GM12878 (cell line): Measurements from ENCODE around the gene VEGFB. TPM values are rescaled to one million over a fixed set of nuclear protein-coding genes. Genes with fewer than 3 reads are reported as not detected.

ENCODE experiments used
- CBX3 ChIP-seq: fragments of 200-600 bp; sonication (generic); IDR thresholded peaks from 2 replicates; pipeline ENCODE4 v1.6.1; 2016; ENCODE audit warnings: low read depth, borderline replicate concordance
- CHD1 ChIP-seq: IDR thresholded peaks from 2 replicates; pipeline ENCODE4 v1.6.1; 2012; ENCODE audit warnings: low read depth, low read length, improper control_type of control experiment
- CHD4 ChIP-seq: fragments of 200-600 bp; sonication (generic); IDR thresholded peaks from 2 replicates; pipeline ENCODE4 v1.6.1; 2016; ENCODE audit warnings: mild to moderate bottlenecking
- CTCF ChIP-seq, 3 experiments: IDR thresholded peaks in 2 of 3; conservative IDR thresholded peaks in 1 of 3; 2 replicates each; pipeline ENCODE4 v1.5.1; 2011; ENCODE audit warnings: low read depth in 3 of 3, low read length in 3 of 3, mild to moderate bottlenecking in 3 of 3, control low read depth in 2 of 3, moderate library complexity in 2 of 3, inconsistent platforms in 1 of 3, mixed read lengths in 1 of 3; ENCODE audit not compliant: control insufficient read depth in 2 of 3, insufficient read depth in 1 of 3; ENCODE audit errors: extremely low read depth in 1 of 3
- E2F8 ChIP-seq: fragments of 450-650 bp; IDR thresholded peaks from 2 replicates; pipeline ENCODE4 v1.6.1; 2018; ENCODE audit warnings: mild to moderate bottlenecking, low read depth, moderate library complexity; ENCODE audit not compliant: partially characterized antibody
- EP300 ChIP-seq, 2 experiments: fragments of 150-350 bp in 1 of 2; IDR thresholded peaks; 2 replicates each; pipeline ENCODE4 v1.6.1; 2011 to 2012; ENCODE audit warnings: low read depth in 2 of 2, low read length in 2 of 2, borderline replicate concordance in 1 of 2, improper control_type of control experiment in 1 of 2, inconsistent platforms in 1 of 2; ENCODE audit not compliant: control insufficient read depth in 1 of 2
- EZH2 ChIP-seq: IDR thresholded peaks from 2 replicates; pipeline ENCODE4 v1.6.1; 2012; ENCODE audit warnings: low read depth, mild to moderate bottlenecking, control low read depth, inconsistent platforms, low read length, borderline replicate concordance; ENCODE audit not compliant: control insufficient read depth
- IKZF1 ChIP-seq: fragments of 450-650 bp; conservative IDR thresholded peaks from 2 replicates; pipeline ENCODE4 v1.6.1; 2017; ENCODE audit warnings: antibody characterized with exemption, mild to moderate bottlenecking
- MEF2B ChIP-seq: fragments of 450-650 bp; IDR thresholded peaks from 2 replicates; pipeline ENCODE4 v1.6.1; 2018; ENCODE audit warnings: mild to moderate bottlenecking, moderate library complexity; ENCODE audit not compliant: partially characterized antibody, poor library complexity, severe bottlenecking
- MXI1 ChIP-seq: fragments of 150-350 bp; IDR thresholded peaks from 2 replicates; pipeline ENCODE4 v1.6.1; 2011; ENCODE audit warnings: low read depth, mild to moderate bottlenecking, inconsistent platforms, low read length, improper control_type of control experiment
- NFYA ChIP-seq: IDR thresholded peaks from 2 replicates; pipeline ENCODE4 v1.6.1; 2011; ENCODE audit warnings: low read depth, mild to moderate bottlenecking, low read length, improper control_type of control experiment, borderline replicate concordance
- NR2C1 ChIP-seq: fragments of 450-650 bp; IDR thresholded peaks from 2 replicates; pipeline ENCODE4 v1.6.1; 2017; ENCODE audit warnings: antibody characterized with exemption, mild to moderate bottlenecking, moderate library complexity
- NR2F1 ChIP-seq: fragments of 450-650 bp; conservative IDR thresholded peaks from 2 replicates; pipeline ENCODE4 v1.6.1; 2017; ENCODE audit warnings: mild to moderate bottlenecking
- POLR2A ChIP-seq: IDR thresholded peaks from 2 replicates; pipeline ENCODE4 v1.6.1; 2011; ENCODE audit warnings: low read depth, mild to moderate bottlenecking, low read length
- POLR2AphosphoS5 ChIP-seq: IDR thresholded peaks from 2 replicates; pipeline ENCODE4 v1.6.1; 2011; ENCODE audit warnings: mild to moderate bottlenecking, low read length, inconsistent platforms
- RAD21 ChIP-seq: IDR thresholded peaks from 2 replicates; pipeline ENCODE4 v1.6.1; 2011; ENCODE audit warnings: mild to moderate bottlenecking, low read depth, low read length, moderate library complexity; ENCODE audit not compliant: insufficient read depth
- RUNX3 ChIP-seq: IDR thresholded peaks from 2 replicates; pipeline ENCODE4 v1.6.1; 2012; ENCODE audit warnings: low read length, inconsistent platforms
- SKIL ChIP-seq: fragments of 450-650 bp; IDR thresholded peaks from 2 replicates; pipeline ENCODE4 v1.6.1; 2017; ENCODE audit warnings: mild to moderate bottlenecking, low read depth, inconsistent platforms; ENCODE audit not compliant: poor library complexity, severe bottlenecking
- ZNF687 ChIP-seq: fragments of 450-650 bp; IDR thresholded peaks from 2 replicates; pipeline ENCODE4 v1.6.1; 2017; ENCODE audit warnings: mild to moderate bottlenecking, moderate library complexity
- ZSCAN29 ChIP-seq: fragments of 450-650 bp; IDR thresholded peaks from 2 replicates; pipeline ENCODE4 v1.6.1; 2017; ENCODE audit warnings: mild to moderate bottlenecking, moderate library complexity
- polyA plus RNA-seq, 11 experiments: library from polyadenylated mRNA; depleted of rRNA in 4 of 11; unstranded in 6 of 11; stranded (reverse) in 5 of 11; fragments of >200 nt; fragmentation: Nextera tagmentation in 4 of 11; fragmentation: Illumina TruSeq in 1 of 11; extraction: Ambion mirVana in 4 of 11; extraction: Trizol in 1 of 11; gene quantifications; 1 replicate in 1 of 11; 2 replicates in 10 of 11; pipeline versions ENCODE4 v1.2.1 to v1.2.3, GENCODE V29; 2011 to 2016; ENCODE audit warnings: inconsistent platforms in 2 of 11, missing spikeins in 2 of 11, low read depth in 1 of 11
- total RNA-seq, 4 experiments: library from RNA; depleted of rRNA in 3 of 4; stranded (reverse); fragments of >200 nt in 3 of 4; fragmentation: Illumina TruSeq in 1 of 4; extraction: Trizol in 1 of 4; gene quantifications; 2 replicates each; pipeline versions ENCODE4 v1.2.1 to v1.2.3, GENCODE V29; 2013 to 2021

Gene VEGFB
- total and polyA plus RNA-seq, 10 of the 15 experiments (the other 5 are each of a cell fraction or from before 2014, with no cell fraction given): 7.0 to 75.8 (median 20.3) TPM

GRCh38 chr11:64204464-64204989 is 29.9 kb upstream of the VEGFB start (continued):
- TF ChIP-seq MXI1: no peak
- TF ChIP-seq ZSCAN29: no peak
- TF ChIP-seq RAD21: peak; percentile 82
- TF ChIP-seq CHD4: no peak
- peak; percentile 34; the same call in 1 of the 2 replicates for TF ChIP-seq POLR2A
- no peak for TF ChIP-seq NR2C1
- no peak for TF ChIP-seq CBX3
- no peak for TF ChIP-seq EZH2
- TF ChIP-seq RUNX3: peak; percentile 85
- no peak for TF ChIP-seq E2F8
- no peak for TF ChIP-seq NR2F1
- TF ChIP-seq CTCF (IDR thresholded peaks at IDR 0.05 in 2 of 3, conservative IDR thresholded peaks at IDR 0.05 in 1 of 3; ENCODE audit: control insufficient read depth in 2 of 3, extremely low read depth in 1 of 3, insufficient read depth in 1 of 3, low read depth in 3 of 3, low read length in 3 of 3): peak; percentile 73 to 92 (median 77)
- peak; percentile 62; the same call in 1 of the 2 replicates for TF ChIP-seq POLR2AphosphoS5
- no peak for TF ChIP-seq ZNF687
- 0 out of 2 replicates have a peak, but pooled peaks have one; percentile 25 for TF ChIP-seq IKZF1
- TF ChIP-seq NFYA: no peak
- peak; percentile 46 for TF ChIP-seq SKIL
- no peak for TF ChIP-seq MEF2B
- no peak for TF ChIP-seq CHD1
- no peak for TF ChIP-seq EP300 (IDR thresholded peaks at IDR 0.05; ENCODE audit: borderline replicate concordance in 1 of 2, control insufficient read depth in 1 of 2, low read depth in 2 of 2, low read length in 2 of 2)
